ENCODE data around the gene MRGPRE. TPM values are rescaled to one million over a fixed set of nuclear protein-coding genes. Genes with fewer than 3 reads are reported as not detected.

The MRGPRE gene
- total and polyA plus RNA-seq, 2 experiments from 2014 or later = not detected

- Histone ChIP-seq H2AFZ (no peak overlapping the region), H3K9me2 (ENCODE audit: insufficient read depth) (no peaks in the 10 kb centered on the region), H3K9ac (no peak overlapping the region), H3K4me2 (ENCODE audit: unreplicated experiment) (no peak overlapping the region), H3K79me2 (ENCODE audit: insufficient read depth) (no peaks in the 10 kb centered on the region), H3K27me3 (replicated peaks; ENCODE audit: insufficient read depth) (peaks cover 9% of the 10 kb centered on the region), H4K20me1 (ENCODE audit: insufficient read depth) (no peaks in the 10 kb centered on the region), H3K4me1 (ENCODE audit: insufficient read depth) (no peaks in the 10 kb centered on the region), H3K4me3 (no peak overlapping the region), H3F3A (ENCODE audit: insufficient read depth) (no peaks in the 10 kb centered on the region), H3K9me3 (ENCODE audit: low read depth) (no peaks in the 10 kb centered on the region), H3K36me3 (ENCODE audit: low read depth) (no peaks in the 10 kb centered on the region), H3K27ac (no peak overlapping the region)
- DNase-seq = no peak
- 83 to 84% methylated on average over 22 to 29 of the region's 37 CpGs for WGBS, 2 experiments (ENCODE audit: low coverage in 1 of 2, low lambda C conversion rate in 2 of 2, missing lambda C conversion rate in 2 of 2)
- TF ChIP-seq EZH2 (IDR thresholded peaks at IDR 0.05; ENCODE audit: insufficient read depth, poor library complexity, severe bottlenecking) = no peak
- no peak for TF ChIP-seq EZH2phosphoT487 (IDR thresholded peaks at IDR 0.05; ENCODE audit: insufficient read depth, low read depth)
- in situ Hi-C loops (cut with MboI) = no loop called here
Measured at GRCh38 chr11:3222003-3222855, 10.0 kb downstream of the MRGPRE start.

- Histone ChIP-seq H3K79me2 (ENCODE audit: insufficient read depth) (no peaks in the 10 kb centered on the region), H3K36me3 (ENCODE audit: low read depth) (no peaks in the 10 kb centered on the region), H3K4me1 (ENCODE audit: insufficient read depth) (no peaks in the 10 kb centered on the region), H3K27ac (no peak overlapping the region), H4K20me1 (ENCODE audit: insufficient read depth) (no peaks in the 10 kb centered on the region), H3K4me3 (no peak overlapping the region), H3K9me2 (ENCODE audit: insufficient read depth) (no peaks in the 10 kb centered on the region), H3K4me2 (ENCODE audit: unreplicated experiment) (no peak overlapping the region), H3K9ac (no peak overlapping the region), H2AFZ (no peak overlapping the region), H3K27me3 (replicated peaks; ENCODE audit: insufficient read depth) (peaks cover 9% of the 10 kb centered on the region), H3K9me3 (ENCODE audit: low read depth) (no peaks in the 10 kb centered on the region), H3F3A (ENCODE audit: insufficient read depth) (no peaks in the 10 kb centered on the region)
- in situ Hi-C loops (cut with MboI) = no loop called here
- peak; percentile 10 for DNase-seq
- 5 to 11% methylated on average over 24 to 27 of the region's 27 CpGs for WGBS, 2 experiments (ENCODE audit: low coverage in 1 of 2, low lambda C conversion rate in 2 of 2, missing lambda C conversion rate in 2 of 2)
- no peak for TF ChIP-seq EZH2 (IDR thresholded peaks at IDR 0.05; ENCODE audit: insufficient read depth, poor library complexity, severe bottlenecking)
- no peak for TF ChIP-seq EZH2phosphoT487 (IDR thresholded peaks at IDR 0.05; ENCODE audit: insufficient read depth, low read depth)
Measured at GRCh38 chr11:3221408-3222002, 10.7 kb downstream of the MRGPRE start.

- Histone ChIP-seq H3F3A (ENCODE audit: insufficient read depth) (no peaks in the 10 kb centered on the region), H3K79me2 (ENCODE audit: insufficient read depth) (no peaks in the 10 kb centered on the region), H4K20me1 (ENCODE audit: insufficient read depth) (no peaks in the 10 kb centered on the region), H3K4me3 (no peak overlapping the region), H3K9me2 (ENCODE audit: insufficient read depth) (no peaks in the 10 kb centered on the region), H3K9me3 (ENCODE audit: low read depth) (no peaks in the 10 kb centered on the region), H3K4me2 (ENCODE audit: unreplicated experiment) (no peak overlapping the region), H2AFZ (no peak overlapping the region), H3K4me1 (ENCODE audit: insufficient read depth) (no peaks in the 10 kb centered on the region), H3K36me3 (ENCODE audit: low read depth) (no peaks in the 10 kb centered on the region), H3K27me3 (replicated peaks; ENCODE audit: insufficient read depth) (peaks cover 16% of the 10 kb centered on the region), H3K27ac (no peak overlapping the region), H3K9ac (no peak overlapping the region)
- no peak for TF ChIP-seq EZH2 (IDR thresholded peaks at IDR 0.05; ENCODE audit: insufficient read depth, poor library complexity, severe bottlenecking)
- no peak for TF ChIP-seq EZH2phosphoT487 (IDR thresholded peaks at IDR 0.05; ENCODE audit: insufficient read depth, low read depth)
- DNase-seq = no peak
- WGBS, 2 experiments (ENCODE audit: low coverage in 1 of 2, low lambda C conversion rate in 2 of 2, missing lambda C conversion rate in 2 of 2) = 13 to 42% methylated on average over 8 to 19 of the region's 21 CpGs
- in situ Hi-C loops (cut with MboI) = no loop called here
Measured at GRCh38 chr11:3220521-3221407, 11.5 kb downstream of the MRGPRE start.

GRCh38 chr11:3220101-3220500 lies 12.1 kb downstream of the MRGPRE start:
- no peak overlapping the region for H3K4me2 ChIP-seq (ENCODE audit: unreplicated experiment)
- H2AFZ ChIP-seq = no peak overlapping the region
- no peaks in the 10 kb centered on the region for H3K36me3 ChIP-seq (ENCODE audit: low read depth)
- H3F3A ChIP-seq (ENCODE audit: insufficient read depth) = no peaks in the 10 kb centered on the region
- H3K27me3 ChIP-seq (replicated peaks; ENCODE audit: insufficient read depth) = peaks cover 16% of the 10 kb centered on the region
- in situ Hi-C loops (cut with MboI) = no loop called here
- 40 to 75% methylated on average over 2 to 9 of the region's 11 CpGs for WGBS, 2 experiments (ENCODE audit: low coverage in 1 of 2, low lambda C conversion rate in 2 of 2, missing lambda C conversion rate in 2 of 2)
- H4K20me1 ChIP-seq (ENCODE audit: insufficient read depth) = no peaks in the 10 kb centered on the region
- no peak overlapping the region for H3K4me3 ChIP-seq
- no peaks in the 10 kb centered on the region for H3K4me1 ChIP-seq (ENCODE audit: insufficient read depth)
- no peak for TF ChIP-seq EZH2 (IDR thresholded peaks at IDR 0.05; ENCODE audit: insufficient read depth, poor library complexity, severe bottlenecking)
- TF ChIP-seq EZH2phosphoT487 (IDR thresholded peaks at IDR 0.05; ENCODE audit: insufficient read depth, low read depth) = no peak
- no peak overlapping the region for H3K27ac ChIP-seq
- H3K79me2 ChIP-seq (ENCODE audit: insufficient read depth) = no peaks in the 10 kb centered on the region
- no peaks in the 10 kb centered on the region for H3K9me3 ChIP-seq (ENCODE audit: low read depth)
- no peak for DNase-seq
- H3K9me2 ChIP-seq (ENCODE audit: insufficient read depth) = no peaks in the 10 kb centered on the region
- no peak overlapping the region for H3K9ac ChIP-seq

All from GM23248 (cell line).